Activated T-helper 1 cell treated with anti-CD3 and anti-CD28 coated beads, Interleukin-2, amount 50 U/mL, for 16 hours (primary cell): ENCODE measurements around the gene MYCT1.
"Not testable (repeated sequence)": the region's sequence is repeated elsewhere in the genome, so short reads cannot be mapped to it uniquely, and the experiment has no call there.

ENCODE experiments used
- DNase-seq, 2 donors: peaks; one replicate each; pipeline ENCODE4 v3.0.0-alpha.2; 2020; ENCODE audit warnings: low read depth in 1 of 2, low spot score in 1 of 2

The MYCT1 gene, protein sequence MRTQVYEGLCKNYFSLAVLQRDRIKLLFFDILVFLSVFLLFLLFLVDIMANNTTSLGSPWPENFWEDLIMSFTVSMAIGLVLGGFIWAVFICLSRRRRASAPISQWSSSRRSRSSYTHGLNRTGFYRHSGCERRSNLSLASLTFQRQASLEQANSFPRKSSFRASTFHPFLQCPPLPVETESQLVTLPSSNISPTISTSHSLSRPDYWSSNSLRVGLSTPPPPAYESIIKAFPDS

DNA sequence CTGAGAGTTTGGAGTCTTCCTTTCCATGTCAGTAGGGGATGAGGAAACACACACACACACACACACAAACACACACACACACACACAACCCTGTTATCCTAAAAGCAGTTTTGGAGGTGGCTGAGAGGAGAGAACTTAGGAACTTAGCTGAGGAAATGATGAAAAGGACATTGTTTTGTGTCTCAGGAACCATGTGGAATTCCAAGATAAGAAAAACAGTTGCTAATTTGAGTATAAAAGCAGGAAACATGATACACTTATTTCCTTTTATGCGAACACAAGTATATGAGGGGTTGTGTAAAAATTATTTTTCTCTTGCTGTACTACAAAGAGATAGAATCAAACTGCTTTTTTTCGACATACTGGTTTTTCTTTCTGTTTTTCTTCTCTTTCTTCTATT, at the start of gene MYCT1:
MYCT1 (plus strand) TSS at position 264 of the 400 bp plus-strand sequence; CDS start at position 270, 6 bp downstream.
- DNase-seq, result no peak

DNA sequence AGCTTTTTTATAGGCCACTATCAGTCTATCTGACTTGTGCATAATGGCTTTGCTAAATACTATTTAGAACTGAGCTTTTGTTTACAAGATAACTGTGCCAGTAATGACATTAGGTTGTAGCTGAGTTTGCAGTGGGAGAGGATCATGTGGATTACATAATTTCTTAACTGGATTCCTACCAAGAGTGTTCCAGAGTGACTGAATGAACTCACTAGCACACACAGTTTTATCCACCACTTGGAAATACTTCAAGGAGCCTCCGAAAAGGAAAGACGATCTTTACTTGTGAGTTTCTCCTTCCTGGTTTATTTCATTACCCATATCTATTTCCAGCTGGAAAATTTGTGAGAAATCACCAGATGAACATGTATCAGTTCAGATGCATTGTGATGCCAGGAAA, 49.6 kb upstream of the MYCT1 start:
- DNase-seq, result no peak

DNA sequence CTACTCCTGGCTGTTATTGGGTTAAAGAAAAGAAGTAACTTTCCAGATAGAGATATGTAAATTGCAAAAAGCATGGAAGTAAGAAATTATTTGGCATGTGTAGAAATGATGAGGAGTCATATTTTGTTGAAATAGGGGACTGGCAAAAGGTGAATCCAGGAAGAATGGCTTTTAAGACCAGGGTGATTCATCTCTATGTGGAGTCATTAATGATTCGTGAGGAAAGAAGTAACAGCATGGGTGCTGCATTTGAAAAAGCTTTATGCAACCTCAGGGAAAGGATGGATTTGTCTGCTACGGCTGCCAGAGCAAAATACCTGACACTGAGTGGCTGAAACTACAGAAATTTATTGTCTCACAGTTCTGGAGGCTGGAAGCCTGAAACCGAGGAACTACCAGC, 45.7 kb upstream of the MYCT1 start:
- DNase-seq, result no peak

DNA sequence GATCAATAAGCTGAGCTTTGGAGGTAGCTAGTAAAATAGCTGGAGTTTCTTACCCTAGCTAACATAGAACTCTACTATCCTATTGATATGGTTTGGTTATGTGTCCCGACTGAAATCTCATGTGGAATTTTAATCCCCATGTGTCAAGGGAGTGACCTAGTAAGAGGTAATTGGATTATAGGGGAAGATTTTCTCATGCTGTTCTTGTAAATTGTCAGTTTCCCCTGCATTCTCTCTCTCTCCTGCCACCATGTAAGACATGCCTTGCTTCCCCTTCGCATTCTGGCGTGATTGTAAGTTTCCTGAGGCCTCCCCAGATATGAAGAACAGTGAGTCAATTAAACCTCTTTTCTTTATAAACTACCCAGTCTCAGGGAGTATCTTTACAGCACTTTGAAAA, 35.9 kb upstream of the MYCT1 start:
- DNase-seq, result no peak

DNA sequence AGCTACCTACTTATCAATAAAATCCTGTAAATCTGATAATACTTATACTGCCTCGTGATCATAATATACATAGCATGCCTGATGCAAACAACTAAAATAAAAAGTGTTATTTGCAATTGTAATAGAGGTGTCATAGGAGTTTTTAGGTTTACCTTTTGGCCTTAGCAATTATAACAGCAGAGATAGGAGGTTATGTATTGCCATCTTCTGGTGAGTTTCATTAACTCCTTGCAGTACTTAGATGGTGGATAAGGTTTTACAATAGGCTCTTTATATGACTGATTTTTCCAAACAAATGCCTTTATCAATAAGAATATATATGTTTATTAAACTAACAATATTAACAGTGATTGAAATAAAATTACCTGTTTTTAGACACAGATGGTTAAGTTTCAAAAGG, 27.8 kb upstream of the MYCT1 start:
- DNase-seq, result no peak

DNA sequence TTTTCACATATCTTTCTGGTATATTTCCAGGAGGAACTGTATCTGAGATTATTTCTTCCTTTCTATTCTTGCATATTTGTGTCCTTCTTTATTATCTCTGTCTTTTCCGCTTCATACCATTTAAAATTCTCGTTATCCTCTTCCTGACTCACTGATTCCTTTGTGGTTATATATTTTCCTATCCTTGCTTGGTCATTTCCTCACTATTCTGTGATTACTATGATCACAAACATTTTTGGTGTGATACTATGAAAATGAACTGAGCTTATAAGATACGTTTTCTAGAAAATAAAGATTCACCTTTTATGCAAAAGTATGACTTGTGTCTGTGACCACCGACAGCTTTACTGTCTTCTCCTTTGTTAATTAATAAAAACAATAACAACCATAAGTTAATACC, 26.5 kb upstream of the MYCT1 start:
- DNase-seq, result no peak

DNA sequence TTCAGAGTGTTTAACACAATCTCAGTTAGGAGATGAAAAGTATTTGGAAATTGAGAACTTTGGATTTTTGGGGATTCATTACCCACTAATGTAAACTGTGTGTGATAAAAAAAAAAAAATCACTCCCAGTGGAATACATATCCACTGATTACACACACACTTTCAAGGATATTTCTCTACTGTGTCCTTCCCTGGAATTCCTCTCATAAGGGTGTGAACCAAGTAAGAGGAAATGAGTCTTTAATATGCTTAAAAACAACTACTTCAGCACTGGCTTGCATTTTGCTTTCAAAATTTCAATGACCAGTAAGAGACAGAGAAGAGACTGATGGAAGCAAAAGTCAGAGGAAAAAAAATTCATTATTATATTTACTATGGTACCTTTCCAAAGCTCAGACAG, 24.5 kb upstream of the MYCT1 start:
- no peak for DNase-seq

DNA sequence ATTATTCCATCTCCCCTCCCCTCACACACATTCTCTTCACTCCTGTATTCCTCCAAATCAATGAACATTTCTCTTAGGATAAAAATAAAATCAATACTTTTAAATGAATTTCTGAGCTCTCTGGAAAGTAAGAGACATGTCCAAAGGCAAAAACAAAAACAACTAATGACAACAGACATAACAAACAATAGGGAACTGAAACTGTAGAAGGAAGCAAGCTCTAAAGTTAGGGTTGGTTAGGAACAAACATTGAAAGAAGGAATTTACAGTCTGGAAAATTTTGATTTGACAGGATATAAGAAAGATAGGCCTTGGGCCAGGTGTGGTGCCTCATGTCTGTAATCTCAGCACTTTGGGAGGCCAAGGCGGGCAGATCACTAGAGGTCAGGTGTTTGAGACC, 17.5 kb upstream of the MYCT1 start:
- no peak for DNase-seq

DNA sequence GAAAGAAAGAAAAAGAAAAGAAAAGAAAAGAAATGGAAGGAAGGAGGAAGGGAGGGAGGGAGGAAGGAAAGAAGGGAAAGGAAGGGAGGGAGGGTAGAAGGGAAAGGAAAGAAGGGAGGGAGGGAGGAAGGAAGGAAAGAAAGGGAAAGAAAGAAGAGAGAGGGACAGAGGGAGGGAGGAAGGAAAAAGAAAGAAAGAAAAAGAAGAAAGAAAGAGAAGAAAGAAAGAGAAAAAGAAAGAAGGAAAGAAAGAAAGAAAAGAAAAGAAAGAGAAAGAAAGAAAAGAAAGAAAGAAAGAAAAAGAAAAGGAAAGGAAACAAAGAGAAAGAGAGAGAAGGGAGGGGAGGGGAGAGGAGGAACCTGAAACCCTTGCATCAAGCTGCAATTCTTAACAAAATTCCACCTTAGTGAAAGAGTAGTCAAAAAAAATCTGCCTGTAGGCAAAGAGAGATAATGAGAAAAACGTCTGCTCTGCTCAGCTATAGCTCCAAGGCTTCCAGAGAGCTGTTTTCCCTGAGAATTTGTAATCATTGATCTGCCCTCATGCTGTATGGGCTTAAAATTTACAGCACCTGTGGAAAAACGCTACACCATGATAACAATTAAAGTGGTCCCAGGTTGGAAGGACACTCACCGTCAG, 16.7 kb upstream of the MYCT1 start:
- no peak for DNase-seq

DNA sequence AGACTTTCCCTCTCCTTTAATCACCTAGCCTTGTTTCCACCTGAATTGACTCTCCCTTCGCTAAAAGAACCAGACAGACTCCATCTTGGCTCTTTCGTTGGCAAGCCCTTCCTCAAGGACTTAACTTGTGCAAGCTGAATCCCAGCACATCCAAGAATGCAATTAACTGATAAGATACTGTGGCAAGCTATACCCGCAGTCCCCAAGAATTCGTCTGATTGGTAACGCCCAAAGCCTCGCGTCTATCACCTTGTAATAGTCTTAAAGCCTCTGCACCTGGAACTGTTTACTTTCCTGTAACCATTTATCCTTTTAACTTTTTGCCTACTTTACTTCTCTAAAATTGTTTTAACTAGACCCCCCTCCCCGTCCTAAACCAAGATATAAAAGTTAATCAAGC, 15.6 kb upstream of the MYCT1 start:
- no peak for DNase-seq

DNA sequence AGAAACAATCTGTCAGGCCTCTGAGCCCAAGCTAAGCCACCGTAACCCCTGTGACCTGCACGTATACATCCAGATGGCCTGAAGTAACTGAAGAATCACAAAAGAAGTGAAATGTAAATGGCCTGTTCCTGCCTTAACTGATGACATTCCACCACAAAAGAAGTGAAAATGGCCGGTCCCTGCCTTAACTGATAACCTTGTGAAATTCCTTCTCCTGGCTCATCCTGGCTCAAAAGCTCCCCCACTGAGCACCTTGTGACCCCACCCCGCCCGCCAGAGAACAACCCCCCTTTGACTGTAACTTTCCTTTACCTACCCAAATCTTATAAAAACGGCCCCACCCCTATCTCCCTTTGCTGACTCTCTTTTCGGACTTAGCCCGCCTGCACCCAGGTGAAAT, 14.8 kb upstream of the MYCT1 start:
- not testable (repeated sequence) for DNase-seq

DNA sequence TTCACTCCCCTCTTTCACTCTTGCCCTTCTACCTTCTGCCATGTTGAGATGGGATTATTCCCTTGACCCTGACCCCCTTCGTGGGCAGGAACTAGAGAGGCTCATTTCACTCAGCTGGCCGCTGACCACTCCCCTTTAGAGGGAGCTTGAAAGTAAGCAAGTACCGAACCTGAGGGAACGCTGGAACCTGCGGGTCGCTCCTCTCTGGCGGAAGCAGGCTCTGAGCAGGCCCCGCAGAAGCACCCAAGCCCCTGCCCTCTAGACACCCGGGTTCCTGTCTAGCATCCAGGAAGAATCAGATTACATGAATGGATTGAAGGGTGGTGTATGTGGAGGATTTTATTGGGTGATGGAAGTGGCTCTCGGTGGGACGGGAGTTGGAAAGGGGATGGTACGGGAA, 11.9 kb upstream of the MYCT1 start:
- DNase-seq, result no peak

DNA sequence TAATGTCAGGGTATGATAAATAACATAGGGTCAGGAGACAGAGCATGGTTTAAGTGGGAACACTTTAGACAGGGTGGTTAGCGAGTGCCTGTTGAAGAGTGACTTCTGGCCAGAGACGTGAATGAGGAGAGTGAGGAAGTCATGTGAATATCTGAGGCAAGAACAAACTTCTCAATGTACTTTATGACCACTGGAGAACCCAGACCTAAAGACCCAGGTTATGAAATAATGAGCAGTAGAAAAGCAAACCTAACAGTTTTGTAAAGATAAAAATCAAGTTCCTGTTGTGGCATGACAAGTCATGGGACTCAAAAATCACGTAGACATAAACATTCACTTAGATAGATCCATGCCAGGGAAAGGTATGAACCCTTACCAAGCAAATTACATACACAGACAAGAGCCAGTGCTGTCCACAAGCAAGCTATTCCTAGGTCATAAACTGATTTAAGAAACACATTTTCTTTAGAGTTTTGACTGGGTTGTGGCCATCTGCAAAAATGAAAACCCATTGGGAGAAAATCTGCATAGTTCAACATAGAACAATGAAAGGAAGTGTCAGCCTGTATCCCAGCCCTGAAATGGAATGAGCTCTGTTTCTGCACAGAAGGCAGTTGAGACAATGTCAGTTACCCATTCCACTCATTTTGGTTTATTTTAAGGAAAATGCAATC, 2.2 kb upstream of the MYCT1 start:
- DNase-seq, result no peak

DNA sequence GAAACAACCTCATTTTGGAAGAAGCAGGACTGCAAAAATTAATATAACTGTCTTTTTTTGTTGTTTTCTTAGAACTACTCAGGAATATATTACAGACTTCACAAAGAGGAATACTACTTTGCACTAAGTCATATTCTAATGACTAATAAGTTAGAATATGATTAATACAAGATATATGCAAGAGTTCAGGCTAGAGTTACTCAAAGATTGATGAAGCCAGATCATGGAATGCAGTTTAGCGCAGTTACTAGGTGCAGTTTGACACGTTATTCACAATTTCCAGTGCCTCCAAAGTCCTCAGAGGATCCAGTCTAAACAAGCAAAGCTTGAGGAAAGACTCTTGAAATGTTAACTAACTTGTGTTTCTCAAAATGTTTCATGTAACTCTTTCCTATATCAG, 1.2 kb upstream of the MYCT1 start:
- DNase-seq, result no peak

DNA sequence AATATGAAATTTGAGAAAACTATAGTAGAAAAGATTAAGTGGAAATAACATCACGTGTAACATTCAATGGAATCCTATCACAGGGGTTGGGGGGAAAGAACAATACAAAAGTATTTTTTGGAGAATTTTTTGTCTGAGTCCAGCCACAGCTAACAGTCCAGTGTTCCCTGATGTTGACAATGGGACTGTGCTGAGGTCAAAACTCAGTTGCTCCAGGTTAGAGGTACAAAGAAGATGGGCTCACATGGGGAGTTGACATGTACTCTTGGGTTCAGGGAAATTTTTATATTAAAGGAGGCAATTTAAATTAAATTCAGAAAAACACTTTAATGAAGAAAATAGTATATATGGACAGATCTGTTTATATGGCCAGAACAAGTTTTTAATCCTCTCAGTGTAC, 995 bp downstream of the MYCT1 start:
- no peak for DNase-seq

DNA sequence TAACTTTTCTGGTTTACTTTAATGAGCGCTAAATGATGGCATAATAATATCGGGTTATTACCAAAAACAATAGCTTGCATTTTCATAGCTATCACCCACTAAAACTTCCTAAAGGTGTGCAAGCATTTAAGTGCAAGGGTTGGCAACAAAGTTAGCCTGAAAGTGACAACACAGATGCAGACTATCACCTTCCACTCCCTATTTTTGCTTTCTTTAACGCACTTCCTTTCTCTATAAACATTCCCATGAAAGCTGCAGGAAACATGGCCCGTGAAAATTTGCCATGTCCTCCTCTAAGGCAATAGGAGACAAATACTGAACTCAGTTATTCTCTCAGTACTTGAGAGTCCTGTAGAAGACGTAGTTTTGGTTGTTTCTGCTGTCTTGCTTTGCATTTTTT, 2.7 kb downstream of the MYCT1 start:
- no peak for DNase-seq

DNA sequence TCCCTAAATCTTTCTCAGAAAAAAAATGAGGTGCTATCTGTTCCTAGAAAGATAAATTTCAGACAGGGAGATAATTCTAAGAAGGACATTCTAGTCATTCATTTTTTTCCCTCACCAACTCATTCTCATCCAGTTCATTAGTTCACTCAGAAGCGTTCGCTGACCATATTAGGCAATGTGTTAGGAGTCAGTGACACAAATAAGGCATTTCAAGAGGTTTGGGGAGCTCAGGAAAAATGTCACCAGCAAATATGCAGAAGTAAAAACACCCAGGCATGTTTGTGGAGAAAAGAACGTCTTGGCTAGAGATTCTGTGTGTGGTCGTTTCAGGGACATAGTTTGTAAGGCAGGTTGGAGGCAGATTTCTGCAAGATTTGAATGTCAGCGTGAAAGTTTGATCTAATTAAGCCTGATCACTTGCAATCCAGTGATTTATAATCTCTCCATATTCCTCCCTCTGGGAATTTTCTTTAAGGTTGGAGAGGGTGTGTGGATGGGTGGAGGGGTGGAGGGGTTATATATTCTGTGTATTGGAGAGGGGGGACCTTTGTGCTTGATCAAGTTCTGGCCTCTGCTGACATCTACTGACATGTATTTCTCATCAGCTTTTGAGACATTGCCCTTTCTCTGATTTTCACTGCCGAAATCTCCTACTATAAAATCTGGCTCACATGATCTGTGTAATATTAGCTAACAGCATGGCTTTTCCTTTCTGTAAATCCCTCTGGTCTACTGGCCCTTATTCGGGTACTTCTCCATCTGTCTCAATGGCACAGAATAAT, 3.6 kb downstream of the MYCT1 start:
- DNase-seq, result no peak

DNA sequence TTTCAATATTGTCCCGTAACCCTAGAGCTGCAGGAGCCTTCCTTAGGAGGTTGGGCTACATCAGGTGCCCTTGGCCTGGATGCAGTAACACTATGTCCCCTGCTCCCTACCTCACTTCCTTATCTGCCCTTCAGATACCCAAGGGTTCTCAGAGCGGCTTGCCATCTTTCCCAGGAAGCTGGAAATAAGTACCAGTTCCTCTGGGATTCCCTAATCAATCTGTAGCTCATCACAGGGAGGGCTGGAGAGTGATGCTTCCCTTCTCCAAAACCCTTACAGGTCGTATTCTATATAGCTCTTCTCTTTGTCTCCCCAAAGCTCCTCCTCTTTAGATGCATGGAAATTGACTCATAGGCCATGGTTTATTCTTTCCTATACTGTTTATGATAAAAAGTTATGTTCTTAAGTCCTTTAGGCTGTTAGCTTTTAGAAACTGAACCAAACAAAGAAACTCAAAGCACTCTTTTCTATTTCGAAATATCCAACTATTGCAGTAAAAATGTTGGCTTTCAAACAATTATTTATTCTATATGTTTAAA, 4.2 kb downstream of the MYCT1 start:
- DNase-seq, result no peak

DNA sequence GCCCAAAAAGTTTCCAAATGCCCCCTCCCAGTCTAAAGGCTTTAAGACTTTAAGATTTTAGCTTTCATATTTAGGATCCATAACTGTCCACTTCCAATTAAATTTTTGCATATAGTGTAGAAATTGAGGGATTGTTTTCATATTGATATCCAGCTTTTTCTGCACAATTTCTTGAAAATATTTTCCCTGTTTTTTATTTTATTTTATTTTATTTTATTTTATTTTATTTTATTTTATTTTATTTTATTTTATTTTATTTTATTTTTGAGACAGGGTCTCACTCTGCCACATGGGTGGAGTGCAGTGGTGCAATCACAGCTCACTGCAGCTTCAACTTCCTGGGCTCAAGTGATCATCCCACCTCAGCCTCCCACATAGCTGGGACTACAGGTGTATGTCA, 6.1 kb downstream of the MYCT1 start:
- not testable (repeated sequence) for DNase-seq

DNA sequence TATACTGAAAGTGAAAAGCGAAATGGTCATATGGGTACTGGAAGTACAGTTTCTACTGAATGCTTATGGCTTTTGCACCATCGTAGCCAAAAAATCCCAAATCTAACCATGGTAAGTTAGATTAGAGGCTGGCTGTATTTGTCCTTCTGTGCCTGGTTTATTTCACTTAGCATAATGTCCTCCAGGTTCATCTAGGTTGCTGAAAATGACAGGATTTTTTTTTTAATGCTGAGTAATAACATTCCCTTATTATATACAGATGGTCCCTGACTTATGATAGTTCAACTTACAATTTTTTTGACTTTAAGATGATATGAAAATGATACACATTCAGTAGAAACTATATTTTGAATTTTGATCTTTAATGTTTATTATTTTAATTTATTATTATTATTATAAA, 7.6 kb downstream of the MYCT1 start:
- DNase-seq, result no peak

DNA sequence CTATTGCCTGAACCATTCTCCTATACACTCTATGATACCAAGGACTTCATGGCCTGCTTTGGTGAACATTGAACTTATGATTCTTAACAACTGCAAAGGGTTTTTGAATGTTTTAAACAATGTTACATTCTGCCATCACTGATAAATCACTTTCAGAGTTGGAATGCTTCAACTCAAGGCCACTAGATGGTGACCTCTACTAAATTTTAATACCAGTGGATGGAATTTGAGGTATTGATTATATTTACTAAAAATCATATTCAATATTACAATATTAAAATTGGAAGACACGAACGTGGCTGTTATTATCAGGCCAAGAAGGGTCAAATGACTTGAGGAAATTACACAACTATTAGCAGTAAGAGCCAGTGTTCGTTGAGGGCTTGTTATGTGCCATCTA, 18.6 kb downstream of the MYCT1 start:
- DNase-seq, result no peak

DNA sequence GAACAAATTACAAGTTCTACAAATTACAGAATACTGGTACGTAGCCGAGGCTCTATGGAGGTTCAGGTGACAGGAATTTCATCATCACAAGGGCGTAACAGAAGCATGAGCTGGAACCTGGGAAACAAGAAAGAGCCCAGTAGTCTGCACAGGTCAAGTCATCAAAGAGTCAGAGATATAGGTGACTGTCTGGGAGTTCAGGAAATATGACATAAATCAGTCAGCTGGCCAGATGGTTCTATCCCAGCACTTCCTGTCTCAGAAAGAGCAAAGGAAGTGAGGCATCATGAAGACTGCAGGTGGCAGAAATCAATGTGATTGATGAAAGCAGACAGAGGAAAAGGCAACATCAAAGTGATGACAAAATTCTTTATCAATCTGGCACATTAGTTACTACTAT, 23.3 kb downstream of the MYCT1 start:
- DNase-seq, result no peak
